Measurements from ENCODE around the gene AHNAK.
A peak's percentile ranks its signal among the peaks of the same experiment; 100 is the strongest.
"Not testable (repeated sequence)": the region's sequence is repeated elsewhere in the genome, so short reads cannot be mapped to it uniquely, and the experiment has no call there.

Gene AHNAK

GRCh38 chr11:62572431-62572830 is 25.8 kb upstream of the AHNAK start:
- DNase-seq = no peak

- DNase-seq = not testable (repeated sequence)
Observed at GRCh38 chr11:62571493-62571892, 24.9 kb upstream of the AHNAK start.

GRCh38 chr11:62570903-62571302 is 24.3 kb upstream of the AHNAK start:
- not testable (repeated sequence) for DNase-seq

- no peak for DNase-seq
Observed at GRCh38 chr11:62569611-62570010, 23.0 kb upstream of the AHNAK start.

GRCh38 chr11:62567018-62567633 is 20.5 kb upstream of the AHNAK start:
- no peak for DNase-seq

- DNase-seq = no peak
Observed at GRCh38 chr11:62566247-62566646, 19.6 kb upstream of the AHNAK start.

- no peak for DNase-seq
Observed at GRCh38 chr11:62565100-62565802, 18.6 kb upstream of the AHNAK start.

GRCh38 chr11:62561677-62562230 is 15.1 kb upstream of the AHNAK start:
- DNase-seq = not testable (repeated sequence)

GRCh38 chr11:62560566-62561103 is 14.0 kb upstream of the AHNAK start:
- peak in 14 of 56 donors; percentile 18 to 58 (median 26) for DNase-seq

GRCh38 chr11:62559626-62560025 is 13.0 kb upstream of the AHNAK start:
- not testable (repeated sequence) for DNase-seq

- DNase-seq = no peak
Observed at GRCh38 chr11:62559204-62559603, 12.6 kb upstream of the AHNAK start.

- DNase-seq = no peak
Observed at GRCh38 chr11:62558669-62559068, 12.1 kb upstream of the AHNAK start.

GRCh38 chr11:62556875-62557631 is 10.4 kb upstream of the AHNAK start:
- no peak for DNase-seq

GRCh38 chr11:62556108-62556874 is 9.7 kb upstream of the AHNAK start:
- peak in 42 of 56 donors; percentile 13 to 82 (median 60) for DNase-seq

- peak in 2 of 56 donors; percentile 10 to 28 for DNase-seq
Observed at GRCh38 chr11:62555464-62556107, 9.0 kb upstream of the AHNAK start.

- DNase-seq = no peak
Observed at GRCh38 chr11:62554387-62555167, 8.0 kb upstream of the AHNAK start.

- no peak for DNase-seq
Observed at GRCh38 chr11:62553839-62554361, 7.3 kb upstream of the AHNAK start.

- peak in 17 of 56 donors; percentile 21 to 63 (median 39) for DNase-seq
Observed at GRCh38 chr11:62553080-62553838, 6.7 kb upstream of the AHNAK start.

Data from amygdala (tissue), 56 donors.